ENCODE results near the gene PKNOX2.

PKNOX2 gene

DNA sequence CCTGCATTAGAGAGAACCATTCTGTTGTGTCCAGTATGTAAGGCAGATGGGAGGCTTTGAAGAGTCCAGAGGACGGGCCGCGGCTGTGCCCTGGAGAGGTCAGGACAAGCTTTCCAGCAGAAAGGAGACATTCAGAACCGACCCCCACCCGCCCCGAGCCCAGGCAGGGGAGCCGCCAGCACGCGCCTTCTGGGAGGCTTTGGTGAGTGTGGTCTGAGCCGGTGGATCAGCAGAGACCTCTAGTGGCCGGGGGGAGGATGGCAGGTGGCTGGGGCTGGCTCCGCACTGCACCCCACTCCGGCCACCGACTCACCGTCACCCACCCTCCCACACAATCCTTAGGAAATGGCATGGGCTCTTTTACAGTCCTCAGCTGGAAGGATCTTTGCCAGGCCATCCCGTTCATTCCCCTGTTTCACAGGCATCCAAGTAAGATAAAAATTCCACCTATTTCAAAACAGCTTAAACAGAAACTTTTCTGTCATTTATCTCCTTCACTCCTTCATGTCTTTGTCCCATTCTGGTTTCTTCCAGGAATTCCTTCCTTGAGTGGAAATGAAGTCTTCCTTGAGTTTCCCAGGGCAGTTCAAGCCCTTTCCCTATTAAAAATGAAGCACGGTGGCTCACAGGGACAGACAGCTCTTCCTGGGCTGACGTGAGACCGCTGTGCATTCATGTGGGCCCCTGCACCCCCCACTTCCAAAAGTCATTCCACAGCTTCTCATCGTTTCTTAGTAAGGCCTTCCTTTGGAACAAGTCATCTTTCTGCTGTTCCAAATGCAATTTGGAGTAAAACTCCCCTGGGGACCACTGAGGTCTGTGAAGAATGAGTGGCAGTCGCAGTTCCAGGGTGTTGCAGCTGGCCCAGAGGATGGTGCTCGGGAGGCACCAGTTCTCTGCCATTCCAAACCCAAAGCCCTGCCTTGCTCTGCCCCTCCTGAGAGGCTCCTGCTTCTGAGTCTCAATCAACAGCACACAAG, 240.6 kb downstream of the PKNOX2 start:
- no peak overlapping the region for H3K4me3 ChIP-seq (ENCODE audit: low read depth, low read length)
- TF ChIP-seq, protein P1, sequence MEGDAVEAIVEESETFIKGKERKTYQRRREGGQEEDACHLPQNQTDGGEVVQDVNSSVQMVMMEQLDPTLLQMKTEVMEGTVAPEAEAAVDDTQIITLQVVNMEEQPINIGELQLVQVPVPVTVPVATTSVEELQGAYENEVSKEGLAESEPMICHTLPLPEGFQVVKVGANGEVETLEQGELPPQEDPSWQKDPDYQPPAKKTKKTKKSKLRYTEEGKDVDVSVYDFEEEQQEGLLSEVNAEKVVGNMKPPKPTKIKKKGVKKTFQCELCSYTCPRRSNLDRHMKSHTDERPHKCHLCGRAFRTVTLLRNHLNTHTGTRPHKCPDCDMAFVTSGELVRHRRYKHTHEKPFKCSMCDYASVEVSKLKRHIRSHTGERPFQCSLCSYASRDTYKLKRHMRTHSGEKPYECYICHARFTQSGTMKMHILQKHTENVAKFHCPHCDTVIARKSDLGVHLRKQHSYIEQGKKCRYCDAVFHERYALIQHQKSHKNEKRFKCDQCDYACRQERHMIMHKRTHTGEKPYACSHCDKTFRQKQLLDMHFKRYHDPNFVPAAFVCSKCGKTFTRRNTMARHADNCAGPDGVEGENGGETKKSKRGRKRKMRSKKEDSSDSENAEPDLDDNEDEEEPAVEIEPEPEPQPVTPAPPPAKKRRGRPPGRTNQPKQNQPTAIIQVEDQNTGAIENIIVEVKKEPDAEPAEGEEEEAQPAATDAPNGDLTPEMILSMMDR (IDR thresholded peaks at IDR 0.05; ENCODE audit: borderline replicate concordance, insufficient read depth, low read depth, low read length): peak; percentile 100

DNA sequence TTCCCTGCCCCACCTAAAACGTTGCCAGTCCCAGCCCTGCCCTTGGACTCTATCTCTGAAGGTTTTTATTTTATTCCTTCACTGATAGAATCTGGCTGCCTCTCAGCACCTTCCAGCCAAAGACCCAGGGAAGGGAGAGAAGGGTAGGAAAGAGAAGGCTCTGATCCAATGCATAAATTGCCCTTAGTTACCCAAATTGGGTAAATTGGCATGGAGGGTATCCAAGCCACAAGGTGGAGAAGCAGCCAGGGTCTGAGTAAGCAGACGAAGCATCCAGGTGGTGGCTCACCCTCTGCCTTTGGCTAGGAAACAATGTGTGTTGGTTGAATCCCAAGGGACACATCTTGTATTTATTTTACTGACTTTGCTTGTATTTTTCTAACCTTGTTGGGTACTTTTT, 242.5 kb downstream of the PKNOX2 start:
- TF ChIP-seq, protein P1 (IDR thresholded peaks at IDR 0.05; ENCODE audit: borderline replicate concordance, insufficient read depth, low read depth, low read length): no peak
- H3K4me3 ChIP-seq (ENCODE audit: low read depth, low read length): no peak overlapping the region

DNA sequence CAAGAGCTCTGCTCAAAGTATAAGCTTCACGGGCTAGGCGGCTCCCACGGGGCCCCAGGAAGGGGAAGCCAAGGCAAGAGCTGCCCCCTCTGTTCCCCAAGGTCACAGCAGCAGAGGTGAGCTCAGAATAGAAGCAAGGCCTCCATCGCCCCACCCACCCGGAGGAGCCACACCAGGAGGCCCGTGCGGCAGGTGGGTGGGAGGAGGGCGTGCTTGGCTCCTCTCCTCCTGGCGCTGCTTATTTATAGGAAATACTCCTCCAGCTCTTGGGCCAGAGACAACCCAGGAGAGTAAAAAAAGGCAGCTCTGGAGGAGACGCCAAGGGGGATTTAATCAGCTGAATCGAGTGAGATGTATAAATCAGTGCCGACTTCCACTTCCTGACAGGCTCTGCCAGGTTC, 243.8 kb downstream of the PKNOX2 start:
- H3K4me3 ChIP-seq (ENCODE audit: low read depth, low read length): no peak overlapping the region
- TF ChIP-seq, protein P1 (IDR thresholded peaks at IDR 0.05; ENCODE audit: borderline replicate concordance, insufficient read depth, low read depth, low read length): no peak

DNA sequence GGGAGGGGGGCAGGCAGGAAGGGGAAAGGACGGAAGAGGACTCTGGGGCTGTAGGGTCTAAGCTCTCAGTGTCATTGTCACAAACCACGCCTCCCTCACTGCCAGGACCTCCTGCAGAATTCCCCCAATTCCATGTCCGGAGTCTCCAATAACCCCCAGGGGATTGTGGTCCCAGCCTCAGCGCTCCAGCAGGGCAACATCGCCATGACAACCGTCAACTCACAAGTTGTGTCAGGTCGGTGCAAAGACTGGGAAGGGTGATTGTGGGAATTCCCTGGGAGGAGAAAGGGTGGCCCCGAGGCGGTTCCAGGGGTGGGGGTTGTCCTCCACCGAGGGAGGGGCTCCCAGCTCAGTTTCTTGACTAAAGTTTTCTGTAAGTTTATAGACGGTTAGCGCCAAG, 245.5 kb downstream of the PKNOX2 start:
- H3K4me3 ChIP-seq (ENCODE audit: low read depth, low read length): no peak overlapping the region
- TF ChIP-seq, protein P1 (IDR thresholded peaks at IDR 0.05; ENCODE audit: borderline replicate concordance, insufficient read depth, low read depth, low read length): no peak

DNA sequence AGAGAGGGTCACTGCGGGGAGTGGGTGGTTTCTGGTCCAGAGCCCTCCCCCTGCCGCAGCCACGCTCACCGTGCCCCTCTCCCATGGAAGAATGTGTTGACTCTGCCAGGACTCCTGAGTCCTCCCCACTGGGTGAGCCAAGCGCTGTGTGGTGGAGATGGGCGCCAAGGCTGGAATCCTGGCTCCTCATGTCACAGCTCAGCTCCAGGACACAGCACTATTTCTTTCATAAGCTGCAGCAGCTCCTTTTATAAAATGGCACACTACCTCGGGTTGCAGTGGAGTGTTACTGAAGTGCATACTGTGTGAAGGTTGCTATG, 247.6 kb downstream of the PKNOX2 start:
- TF ChIP-seq, protein P1 (IDR thresholded peaks at IDR 0.05; ENCODE audit: borderline replicate concordance, insufficient read depth, low read depth, low read length): no peak
- H3K4me3 ChIP-seq (ENCODE audit: low read depth, low read length): no peak overlapping the region

DNA sequence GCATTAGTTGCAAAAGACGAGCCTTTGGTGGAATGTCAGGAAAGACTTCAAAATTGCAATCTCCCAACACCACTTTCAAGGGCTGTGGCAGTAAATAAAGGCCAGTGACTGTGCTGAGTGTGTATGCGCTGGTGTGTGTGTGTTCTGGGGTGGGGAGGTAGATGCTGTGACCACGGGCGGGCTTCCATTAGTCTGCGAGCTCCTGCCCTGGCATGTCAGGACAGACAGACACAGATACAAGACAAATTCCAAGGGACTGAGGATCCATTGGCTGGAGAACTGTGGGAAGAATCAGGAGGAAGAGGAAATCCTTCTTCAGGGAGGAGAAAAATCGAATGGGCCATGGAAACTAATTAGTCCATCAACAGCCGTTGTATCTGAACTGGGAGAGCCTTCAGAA, 248.0 kb downstream of the PKNOX2 start:
- TF ChIP-seq, protein P1 (IDR thresholded peaks at IDR 0.05; ENCODE audit: borderline replicate concordance, insufficient read depth, low read depth, low read length): no peak
- no peak overlapping the region for H3K4me3 ChIP-seq (ENCODE audit: low read depth, low read length)

DNA sequence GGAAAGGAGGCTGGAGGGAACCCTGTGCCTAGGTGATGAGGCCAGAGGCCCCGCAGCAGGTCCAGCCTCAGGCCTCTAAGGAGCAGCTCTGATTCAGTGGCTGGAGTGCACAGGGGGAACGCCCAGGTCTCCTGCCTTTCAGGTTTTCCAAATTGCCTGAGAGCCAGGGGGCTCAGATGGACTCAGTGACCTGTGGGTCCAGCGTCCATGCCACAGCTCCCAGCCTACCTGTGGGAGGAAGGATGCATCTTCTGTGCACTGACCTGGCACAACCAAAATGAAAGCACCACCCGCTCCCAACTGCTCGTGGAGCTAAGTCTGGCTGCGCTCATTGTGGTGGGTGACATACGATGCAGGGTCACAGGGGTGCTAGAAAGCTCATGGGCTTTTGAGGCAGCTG, 248.7 kb downstream of the PKNOX2 start:
- TF ChIP-seq, protein P1 (IDR thresholded peaks at IDR 0.05; ENCODE audit: borderline replicate concordance, insufficient read depth, low read depth, low read length): no peak
- H3K4me3 ChIP-seq (ENCODE audit: low read depth, low read length): no peak overlapping the region

All from GM12875 (cell line).